ENCODE data around the gene TNPO3.
A peak's percentile ranks its signal among the peaks of the same experiment; 100 is the strongest.

Gene TNPO3

DNA sequence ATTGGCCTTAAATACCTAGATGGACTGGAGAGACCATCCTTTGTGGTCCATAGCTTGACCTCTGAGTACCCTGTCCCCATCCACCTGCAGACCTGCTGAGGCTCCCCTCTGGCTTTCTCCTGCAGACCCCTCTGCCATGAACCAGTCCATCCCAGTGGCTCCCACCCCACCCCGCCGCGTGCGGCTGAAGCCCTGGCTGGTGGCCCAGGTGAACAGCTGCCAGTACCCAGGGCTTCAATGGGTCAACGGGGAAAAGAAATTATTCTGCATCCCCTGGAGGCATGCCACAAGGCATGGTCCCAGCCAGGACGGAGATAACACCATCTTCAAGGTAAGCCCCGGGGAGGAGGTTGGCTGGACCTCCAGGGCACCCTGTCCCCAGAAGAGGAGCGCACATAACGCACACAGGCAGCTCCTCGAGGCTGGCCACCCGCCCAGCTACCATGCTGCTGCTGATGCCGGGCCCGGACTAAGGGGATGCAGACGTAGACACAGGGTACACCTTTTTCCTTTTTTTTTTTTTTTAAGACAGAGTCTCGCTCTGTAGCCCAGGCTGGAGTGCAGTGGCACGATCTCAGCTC, 112.9 kb downstream of the TNPO3 start:
- Histone ChIP-seq H3K9me3 (ENCODE audit: insufficient read depth, low read length) (no peaks in the 10 kb centered on the region), H3K4me3 (ENCODE audit: low read length) (peak overlapping the region; percentile 97), H3K36me3 (replicated peaks; ENCODE audit: low read depth, low read length) (peaks cover 58% of the 10 kb centered on the region), H3K4me2 (ENCODE audit: low read length) (peak overlapping the region; percentile 80), H3K4me1 (ENCODE audit: low read length) (peaks cover 41% of the 10 kb centered on the region), H3K27me3 (ENCODE audit: low read depth, low read length) (no peaks in the 10 kb centered on the region), H3K9ac (ENCODE audit: low read length) (peak overlapping the region; percentile 99; the same call in 1 of the 2 replicates), H4K20me1 (ENCODE audit: insufficient read depth, low read length) (peaks cover 39% of the 10 kb centered on the region), H3K79me2 (ENCODE audit: low read length) (peaks cover 96% of the 10 kb centered on the region), H2AFZ (ENCODE audit: low read depth, low read length) (no peak overlapping the region), H3K27ac (ENCODE audit: low read length) (peak overlapping the region; percentile 97)
- TF ChIP-seq, protein P1, sequence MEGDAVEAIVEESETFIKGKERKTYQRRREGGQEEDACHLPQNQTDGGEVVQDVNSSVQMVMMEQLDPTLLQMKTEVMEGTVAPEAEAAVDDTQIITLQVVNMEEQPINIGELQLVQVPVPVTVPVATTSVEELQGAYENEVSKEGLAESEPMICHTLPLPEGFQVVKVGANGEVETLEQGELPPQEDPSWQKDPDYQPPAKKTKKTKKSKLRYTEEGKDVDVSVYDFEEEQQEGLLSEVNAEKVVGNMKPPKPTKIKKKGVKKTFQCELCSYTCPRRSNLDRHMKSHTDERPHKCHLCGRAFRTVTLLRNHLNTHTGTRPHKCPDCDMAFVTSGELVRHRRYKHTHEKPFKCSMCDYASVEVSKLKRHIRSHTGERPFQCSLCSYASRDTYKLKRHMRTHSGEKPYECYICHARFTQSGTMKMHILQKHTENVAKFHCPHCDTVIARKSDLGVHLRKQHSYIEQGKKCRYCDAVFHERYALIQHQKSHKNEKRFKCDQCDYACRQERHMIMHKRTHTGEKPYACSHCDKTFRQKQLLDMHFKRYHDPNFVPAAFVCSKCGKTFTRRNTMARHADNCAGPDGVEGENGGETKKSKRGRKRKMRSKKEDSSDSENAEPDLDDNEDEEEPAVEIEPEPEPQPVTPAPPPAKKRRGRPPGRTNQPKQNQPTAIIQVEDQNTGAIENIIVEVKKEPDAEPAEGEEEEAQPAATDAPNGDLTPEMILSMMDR (IDR thresholded peaks at IDR 0.05; ENCODE audit: low read depth, low read length), result no peak
- TF ChIP-seq EZH2phosphoT487 (IDR thresholded peaks at IDR 0.05; ENCODE audit: low read depth), result no peak

DNA sequence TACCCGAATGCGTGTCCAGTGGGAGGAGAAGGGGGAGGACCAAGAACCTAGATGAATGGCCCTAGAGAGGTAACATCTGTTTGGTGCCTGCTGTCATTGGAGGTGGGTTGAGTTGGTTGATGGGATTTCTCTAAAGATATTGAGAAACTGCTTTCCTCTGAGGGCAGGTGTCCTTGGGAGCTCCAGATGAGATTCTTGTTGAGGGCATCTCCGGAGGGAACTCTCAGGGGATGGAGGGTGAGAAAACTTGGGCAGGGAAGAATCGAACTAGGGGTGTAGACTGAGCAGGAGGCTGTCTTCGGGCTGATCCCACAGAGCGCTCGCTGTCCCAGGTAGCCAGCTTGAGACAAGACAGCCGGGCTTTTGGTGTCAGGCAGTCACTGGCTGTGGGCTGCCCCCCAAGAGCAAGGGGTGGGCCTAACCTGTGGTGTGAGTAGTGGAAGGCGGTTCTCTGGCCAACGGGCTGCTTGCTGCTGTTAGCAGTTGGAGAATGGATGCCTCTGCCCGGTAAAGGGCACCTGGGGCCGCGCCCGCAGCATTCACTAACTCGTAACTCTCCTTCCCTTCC, 113.5 kb downstream of the TNPO3 start:
- Histone ChIP-seq H3K36me3 (replicated peaks; ENCODE audit: low read depth, low read length) (peaks cover 53% of the 10 kb centered on the region), H2AFZ (ENCODE audit: low read depth, low read length) (no peak overlapping the region), H3K9me3 (ENCODE audit: insufficient read depth, low read length) (no peaks in the 10 kb centered on the region), H3K9ac (ENCODE audit: low read length) (peak overlapping the region; percentile 99), H4K20me1 (ENCODE audit: insufficient read depth, low read length) (peaks cover 37% of the 10 kb centered on the region), H3K4me3 (ENCODE audit: low read length) (peak overlapping the region; percentile 97), H3K27ac (ENCODE audit: low read length) (peak overlapping the region; percentile 97), H3K27me3 (ENCODE audit: low read depth, low read length) (no peaks in the 10 kb centered on the region), H3K4me1 (ENCODE audit: low read length) (peaks cover 47% of the 10 kb centered on the region), H3K79me2 (ENCODE audit: low read length) (peaks cover 96% of the 10 kb centered on the region), H3K4me2 (ENCODE audit: low read length) (peak overlapping the region; percentile 80)
- TF ChIP-seq, protein P1 (IDR thresholded peaks at IDR 0.05; ENCODE audit: low read depth, low read length), result no peak
- TF ChIP-seq EZH2phosphoT487 (IDR thresholded peaks at IDR 0.05; ENCODE audit: low read depth), result no peak

DNA sequence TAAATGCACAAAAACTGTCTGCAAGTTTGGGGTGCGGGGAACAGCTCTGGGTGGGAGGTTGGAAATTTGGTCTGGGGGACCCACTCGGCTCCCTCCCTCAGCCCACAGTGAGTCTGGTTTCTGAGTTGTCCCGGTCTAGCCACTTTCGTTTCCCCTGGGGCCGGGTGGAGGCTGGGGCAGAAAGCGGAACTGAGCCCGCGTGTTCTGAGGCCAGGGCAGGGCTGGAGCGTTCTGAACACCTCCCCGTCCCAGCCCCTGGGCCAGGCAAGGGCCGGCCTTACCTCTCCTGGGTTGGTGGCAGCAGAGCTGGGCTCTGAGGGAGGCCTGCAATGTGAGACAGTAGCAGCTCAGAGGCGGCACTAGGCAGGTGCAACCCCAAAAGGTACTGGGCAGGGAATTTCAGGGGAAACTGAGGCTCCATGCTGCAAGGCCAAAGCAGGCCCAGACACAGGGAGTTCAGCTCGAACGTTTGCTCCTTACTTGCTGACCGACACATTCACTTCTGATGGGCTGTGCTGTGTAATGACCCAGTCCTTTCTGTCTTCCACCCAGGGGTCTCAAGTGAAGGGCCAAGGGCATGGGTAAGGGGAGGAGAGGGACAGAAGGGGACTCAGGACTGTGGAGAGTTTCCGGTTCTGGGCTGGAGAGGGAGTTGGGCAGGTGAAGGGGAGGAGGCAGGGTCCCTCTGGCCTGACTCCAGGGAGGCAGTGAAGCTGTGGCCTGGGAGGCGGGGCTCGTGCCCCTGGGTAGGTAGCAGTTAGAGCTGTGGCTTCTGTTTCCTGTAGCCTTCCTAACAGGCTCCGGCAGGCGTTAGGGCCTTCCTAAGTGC, 114.2 kb downstream of the TNPO3 start:
- Histone ChIP-seq H3K4me1 (ENCODE audit: low read length) (peaks cover 54% of the 10 kb centered on the region), H4K20me1 (ENCODE audit: insufficient read depth, low read length) (peaks cover 30% of the 10 kb centered on the region), H3K79me2 (ENCODE audit: low read length) (peaks cover 92% of the 10 kb centered on the region), H3K36me3 (replicated peaks; ENCODE audit: low read depth, low read length) (peaks cover 46% of the 10 kb centered on the region), H2AFZ (ENCODE audit: low read depth, low read length) (no peak overlapping the region), H3K9ac (ENCODE audit: low read length) (peak overlapping the region; percentile 99), H3K4me2 (ENCODE audit: low read length) (peak overlapping the region; percentile 80), H3K4me3 (ENCODE audit: low read length) (peak overlapping the region; percentile 97), H3K27ac (ENCODE audit: low read length) (peak overlapping the region; percentile 97), H3K9me3 (ENCODE audit: insufficient read depth, low read length) (no peaks in the 10 kb centered on the region), H3K27me3 (ENCODE audit: low read depth, low read length) (no peaks in the 10 kb centered on the region)
- TF ChIP-seq EZH2phosphoT487 (IDR thresholded peaks at IDR 0.05; ENCODE audit: low read depth), result no peak
- TF ChIP-seq, protein P1 (IDR thresholded peaks at IDR 0.05; ENCODE audit: low read depth, low read length), result no peak

DNA sequence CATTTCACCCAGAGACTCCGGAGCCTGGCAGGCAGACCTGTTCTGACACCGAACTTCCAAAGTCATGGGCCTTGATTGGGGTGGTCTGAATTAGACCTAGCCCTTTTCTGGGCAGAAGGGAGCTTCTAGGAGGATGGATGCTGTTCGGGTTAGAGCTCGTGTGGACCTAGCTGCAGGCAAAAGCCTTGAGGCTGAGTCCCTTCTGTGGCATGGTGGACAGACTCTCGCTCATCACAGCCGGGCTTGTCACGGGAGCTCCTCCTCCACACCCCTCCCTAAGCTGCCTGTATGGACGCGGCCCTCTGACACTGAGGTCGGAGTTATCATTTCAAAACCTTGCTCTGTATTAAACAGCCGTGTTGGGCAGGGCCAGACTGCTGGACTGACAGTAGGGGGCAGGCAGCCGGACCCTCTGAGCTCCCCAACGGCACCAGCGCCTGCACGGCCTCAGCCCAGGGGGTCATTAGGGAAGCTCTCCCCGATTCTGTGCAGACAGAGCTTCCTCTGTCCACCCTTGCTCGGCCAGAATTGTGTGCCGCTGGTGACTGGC, 115.0 kb downstream of the TNPO3 start:
- Histone ChIP-seq H3K36me3 (replicated peaks; ENCODE audit: low read depth, low read length) (peaks cover 39% of the 10 kb centered on the region), H3K4me3 (ENCODE audit: low read length) (peak overlapping the region; percentile 97), H3K27ac (ENCODE audit: low read length) (peak overlapping the region; percentile 97), H3K4me2 (ENCODE audit: low read length) (peak overlapping the region; percentile 80), H3K27me3 (ENCODE audit: low read depth, low read length) (no peaks in the 10 kb centered on the region), H3K9ac (ENCODE audit: low read length) (peak overlapping the region; percentile 99), H3K79me2 (ENCODE audit: low read length) (peaks cover 91% of the 10 kb centered on the region), H4K20me1 (ENCODE audit: insufficient read depth, low read length) (peaks cover 22% of the 10 kb centered on the region), H3K4me1 (ENCODE audit: low read length) (peaks cover 62% of the 10 kb centered on the region), H2AFZ (ENCODE audit: low read depth, low read length) (no peak overlapping the region), H3K9me3 (ENCODE audit: insufficient read depth, low read length) (no peaks in the 10 kb centered on the region)
- TF ChIP-seq, protein P1 (IDR thresholded peaks at IDR 0.05; ENCODE audit: low read depth, low read length), result peak; percentile 49
- TF ChIP-seq EZH2phosphoT487 (IDR thresholded peaks at IDR 0.05; ENCODE audit: low read depth), result no peak

All from OCI-LY3 (cell line).